Smooth muscle cell (in vitro differentiated cells): ENCODE measurements around the gene SPOCK1. TPM values are rescaled to one million over a fixed set of nuclear protein-coding genes. Genes with fewer than 3 reads are reported as not detected.

Experiments
- DNase-seq: peaks from one replicate; lab custom pipeline; 2025; ENCODE audit not compliant: unreplicated experiment; lab: John Stamatoyannopoulos, UW
- H2AFZ ChIP-seq: fragments of 200-600 bp; sonication (generic); 2 replicates; pipeline ENCODE4 v1.6.0; 2016; ENCODE audit warnings: antibody characterized with exemption, low read depth, mild to moderate bottlenecking
- H3F3A ChIP-seq: fragments of 200-600 bp; sonication (generic); 2 replicates; pipeline ENCODE4 v1.6.0; 2017; ENCODE audit warnings: antibody characterized with exemption, low read depth
- H3K27ac ChIP-seq: fragments of 200-600 bp; sonication (generic); 2 replicates; pipeline ENCODE4 v1.5.1; 2016; ENCODE audit warnings: low read depth, mild to moderate bottlenecking
- H3K27me3 ChIP-seq: fragments of 200-600 bp; sonication (generic); 2 replicates; pipeline ENCODE4 v1.6.1; 2016; ENCODE audit warnings: low read depth, mild to moderate bottlenecking
- H3K36me3 ChIP-seq: fragments of 200-600 bp; sonication (generic); 2 replicates; pipeline ENCODE4 v1.5.1; 2016; ENCODE audit warnings: low read depth
- H3K4me1 ChIP-seq: fragments of 200-600 bp; sonication (generic); 2 replicates; pipeline ENCODE4 v1.5.1; 2016; ENCODE audit warnings: low read depth
- H3K4me2 ChIP-seq: fragments of 200-600 bp; sonication (generic); 2 replicates; pipeline ENCODE4 v1.6.0; 2016; ENCODE audit warnings: mild to moderate bottlenecking
- H3K4me3 ChIP-seq: fragments of 200-600 bp; sonication (generic); 2 replicates; pipeline ENCODE4 v1.5.1; 2016; ENCODE audit warnings: mild to moderate bottlenecking
- H3K79me2 ChIP-seq: fragments of 200-600 bp; sonication (generic); 2 replicates; pipeline ENCODE4 v1.6.0; 2016; ENCODE audit warnings: low read depth, mild to moderate bottlenecking
- H3K9ac ChIP-seq: fragments of 200-600 bp; sonication (generic); 2 replicates; pipeline ENCODE4 v1.6.0; 2016; ENCODE audit warnings: low read depth
- H3K9me3 ChIP-seq: fragments of 200-600 bp; sonication (generic); replicated peaks from 2 replicates; pipeline ENCODE4 v1.5.1; 2016; ENCODE audit warnings: low read depth
- H4K20me1 ChIP-seq: fragments of 200-600 bp; sonication (generic); 2 replicates; pipeline ENCODE4 v1.6.0; 2016; ENCODE audit warnings: low read depth
- CTCF ChIP-seq: fragments of 200-600 bp; sonication (generic); IDR thresholded peaks from 2 replicates; pipeline ENCODE4 v1.5.1; 2017; ENCODE audit warnings: borderline replicate concordance, mild to moderate bottlenecking, antibody characterized with exemption; ENCODE audit not compliant: insufficient read depth, poor library complexity, severe bottlenecking
- WGBS: methylation state at CpG from one replicate; pipeline ENCODE4 v1.1.7; 2016; ENCODE audit warnings: low lambda C conversion rate; 5-methylcytosine and 5-hydroxymethylcytosine counted together
- polyA plus RNA-seq: library from polyadenylated mRNA; unstranded; fragments of >200 nt; fragmentation: Nextera tagmentation; extraction: Ambion mirVana; gene quantifications from 2 replicates; pipeline ENCODE4 v1.2.1, GENCODE V29; 2016
- total RNA-seq: library from RNA; depleted of rRNA; stranded (reverse); fragments of >200 nt; gene quantifications from 2 replicates; pipeline ENCODE4 v1.2.3, GENCODE V29; 2014

SPOCK1 gene
- total and polyA plus RNA-seq, 2 experiments from 2014 or later = 56.2 to 80.0 TPM

- H3K27me3 ChIP-seq = no peaks in the 10 kb centered on the region
- H3K79me2 ChIP-seq = no peaks in the 10 kb centered on the region
- H3K9ac ChIP-seq = no peak overlapping the region
- WGBS = 74% methylated on average over 3 of the region's 3 CpGs
- H3F3A ChIP-seq = no peaks in the 10 kb centered on the region
- no peak overlapping the region for H3K4me3 ChIP-seq
- no peaks in the 10 kb centered on the region for H3K9me3 ChIP-seq
- H3K4me2 ChIP-seq = no peak overlapping the region
- no peaks in the 10 kb centered on the region for H3K4me1 ChIP-seq
- no peaks in the 10 kb centered on the region for H4K20me1 ChIP-seq
- no peak for TF ChIP-seq CTCF
- no peak overlapping the region for H2AFZ ChIP-seq
- H3K27ac ChIP-seq = no peak overlapping the region
- DNase-seq = no peak
- H3K36me3 ChIP-seq = no peaks in the 10 kb centered on the region
Observed at GRCh38 chr5:137226081-137226480, 273.0 kb downstream of the SPOCK1 start.

- no peak for TF ChIP-seq CTCF
- no peaks in the 10 kb centered on the region for H3K9me3 ChIP-seq
- H3K36me3 ChIP-seq = no peaks in the 10 kb centered on the region
- H3K4me1 ChIP-seq = no peaks in the 10 kb centered on the region
- H3F3A ChIP-seq = no peaks in the 10 kb centered on the region
- H3K27me3 ChIP-seq = no peaks in the 10 kb centered on the region
- H3K27ac ChIP-seq = no peak overlapping the region
- no peak overlapping the region for H3K4me2 ChIP-seq
- DNase-seq = no peak
- no peaks in the 10 kb centered on the region for H4K20me1 ChIP-seq
- H3K9ac ChIP-seq = no peak overlapping the region
- no peaks in the 10 kb centered on the region for H3K79me2 ChIP-seq
- WGBS = 95% methylated on average over 4 of the region's 4 CpGs
- no peak overlapping the region for H2AFZ ChIP-seq
- H3K4me3 ChIP-seq = no peak overlapping the region
Observed at GRCh38 chr5:137223324-137224295, 275.5 kb downstream of the SPOCK1 start.

- Histone ChIP-seq H3K4me3 (no peak overlapping the region), H3K4me1 (no peaks in the 10 kb centered on the region), H3K9ac (no peak overlapping the region), H3K36me3 (no peaks in the 10 kb centered on the region), H2AFZ (no peak overlapping the region), H3K79me2 (no peaks in the 10 kb centered on the region), H3K9me3 (no peaks in the 10 kb centered on the region), H3F3A (no peaks in the 10 kb centered on the region), H3K27ac (no peak overlapping the region), H4K20me1 (no peaks in the 10 kb centered on the region), H3K4me2 (no peak overlapping the region), H3K27me3 (no peaks in the 10 kb centered on the region)
- DNase-seq = no peak
- WGBS = 64% methylated on average over 3 of the region's 3 CpGs
- TF ChIP-seq CTCF = no peak
Observed at GRCh38 chr5:137221943-137222342, 277.2 kb downstream of the SPOCK1 start.
